Stomach (tissue), 4 donors: ENCODE results near the gene FURIN.

Experiments used
- EP300 ChIP-seq: sonication (generic); formaldehyde crosslinking; IDR thresholded peaks from one replicate; pipeline ENCODE4 v1.6.1; 2017; ENCODE audit warnings: antibody characterized with exemption
- POLR2A ChIP-seq, 4 donors: fragments of 450-650 bp; IDR thresholded peaks; one replicate each; pipeline ENCODE4 v1.6.1; 2016; ENCODE audit warnings: antibody characterized with exemption in 4 of 4, control low read depth in 2 of 4, mild to moderate bottlenecking in 1 of 4, moderate library complexity in 1 of 4
- POLR2AphosphoS5 ChIP-seq, 3 donors: sonication (generic); formaldehyde crosslinking; IDR thresholded peaks; one replicate each; pipeline ENCODE4 v1.6.1; 2016; ENCODE audit warnings: antibody characterized with exemption in 3 of 3
- TF ChIP-seq, protein P1 (sequence below), 7 experiments: fragments of 450-650 bp in 4 of 7; fragments of 200-600 bp in 3 of 7; sonication (generic) in 3 of 7; IDR thresholded peaks; one replicate each; pipeline ENCODE4 v1.5.1; 2016 to 2019; ENCODE audit warnings: antibody characterized with exemption in 7 of 7, control low read depth in 2 of 7, mild to moderate bottlenecking in 1 of 7

DNA sequence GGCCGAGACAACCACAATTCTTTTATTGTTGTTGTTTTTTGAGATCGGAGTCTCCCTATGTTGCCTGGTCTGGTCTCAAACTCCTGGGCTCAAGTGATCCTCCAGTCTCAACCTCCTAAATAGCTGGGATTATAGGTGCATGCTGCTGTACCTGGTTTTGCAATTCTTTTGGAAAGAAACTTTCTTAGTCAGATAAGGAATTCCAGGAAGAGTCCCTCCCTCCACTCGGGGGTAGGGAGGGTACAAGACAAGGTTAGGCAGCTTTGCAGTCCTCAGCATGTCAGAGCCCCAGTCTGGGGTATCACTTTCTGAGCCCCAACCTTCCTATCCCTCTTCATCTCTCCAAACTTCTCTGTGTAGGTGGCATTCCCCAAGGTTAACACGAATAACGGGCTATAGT lies 33.8 kb upstream of the FURIN start:
- TF ChIP-seq EP300 = no peak
- TF ChIP-seq, protein P1, sequence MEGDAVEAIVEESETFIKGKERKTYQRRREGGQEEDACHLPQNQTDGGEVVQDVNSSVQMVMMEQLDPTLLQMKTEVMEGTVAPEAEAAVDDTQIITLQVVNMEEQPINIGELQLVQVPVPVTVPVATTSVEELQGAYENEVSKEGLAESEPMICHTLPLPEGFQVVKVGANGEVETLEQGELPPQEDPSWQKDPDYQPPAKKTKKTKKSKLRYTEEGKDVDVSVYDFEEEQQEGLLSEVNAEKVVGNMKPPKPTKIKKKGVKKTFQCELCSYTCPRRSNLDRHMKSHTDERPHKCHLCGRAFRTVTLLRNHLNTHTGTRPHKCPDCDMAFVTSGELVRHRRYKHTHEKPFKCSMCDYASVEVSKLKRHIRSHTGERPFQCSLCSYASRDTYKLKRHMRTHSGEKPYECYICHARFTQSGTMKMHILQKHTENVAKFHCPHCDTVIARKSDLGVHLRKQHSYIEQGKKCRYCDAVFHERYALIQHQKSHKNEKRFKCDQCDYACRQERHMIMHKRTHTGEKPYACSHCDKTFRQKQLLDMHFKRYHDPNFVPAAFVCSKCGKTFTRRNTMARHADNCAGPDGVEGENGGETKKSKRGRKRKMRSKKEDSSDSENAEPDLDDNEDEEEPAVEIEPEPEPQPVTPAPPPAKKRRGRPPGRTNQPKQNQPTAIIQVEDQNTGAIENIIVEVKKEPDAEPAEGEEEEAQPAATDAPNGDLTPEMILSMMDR (IDR thresholded peaks at IDR 0.05) = no peak
- TF ChIP-seq POLR2A (IDR thresholded peaks at IDR 0.05) = no peak
- no peak for TF ChIP-seq POLR2AphosphoS5 (IDR thresholded peaks at IDR 0.05)
